Measurements from ENCODE around the gene CRIM1.
A peak's percentile ranks its signal among the peaks of the same experiment; 100 is the strongest.

Gene CRIM1

GRCh38 chr2:36406296-36406695 is 50.7 kb downstream of the CRIM1 start:
- Histone ChIP-seq H2BK15ac (ENCODE audit: low read length) (no peak overlapping the region), H3K4me3 (ENCODE audit: low read length in 2 of 2) (no peak overlapping the region), H3K79me1 (ENCODE audit: low read depth, low read length) (no peaks in the 10 kb centered on the region), H3K4ac (ENCODE audit: low read length) (no peak overlapping the region), H3K18ac (ENCODE audit: low read length) (no peak overlapping the region), H3K23ac (ENCODE audit: low read depth, low read length, poor library complexity) (no peak overlapping the region), H3K9ac (ENCODE audit: low read depth, low read length, poor library complexity) (no peak overlapping the region), H3K9me3 (replicated peaks in 1 of 2; ENCODE audit: control insufficient read depth in 2 of 2, insufficient read depth in 1 of 2, low read depth in 1 of 2, low read length in 2 of 2) (no peaks in the 10 kb centered on the region), H3K4me2 (ENCODE audit: insufficient read depth, low read length, poor library complexity, severe bottlenecking) (no peak overlapping the region), H3K27me3 (ENCODE audit: control insufficient read depth in 3 of 3, insufficient read depth in 3 of 3, low read depth in 1 of 3, low read length in 3 of 3) (no peaks in the 10 kb centered on the region), H3K14ac (ENCODE audit: low read length) (no peak overlapping the region), H3K4me1 (ENCODE audit: control insufficient read depth in 2 of 2, insufficient read depth in 1 of 2, low read depth in 1 of 2, low read length in 2 of 2) (peaks cover 0 to 8% of the 10 kb centered on the region in 2 donors), H2AFZ (ENCODE audit: low read length) (no peak overlapping the region), H2BK12ac (ENCODE audit: low read length) (no peak overlapping the region), H4K8ac (ENCODE audit: low read depth, low read length) (no peak overlapping the region), H2BK120ac (ENCODE audit: low read depth, low read length) (no peak overlapping the region), H4K91ac (ENCODE audit: low read depth, low read length, poor library complexity) (no peak overlapping the region), H3K27ac (replicated peaks; ENCODE audit: low read length) (no peak overlapping the region), H3K36me3 (replicated peaks in 1 of 2; ENCODE audit: control insufficient read depth in 2 of 2, insufficient read depth in 2 of 2, low read length in 2 of 2) (no peaks in the 10 kb centered on the region), H2AK5ac (ENCODE audit: low read depth, low read length) (no peak overlapping the region), H2BK5ac (ENCODE audit: low read length) (no peak overlapping the region)
- no peak for DNase-seq (ENCODE audit: low spot score)
- no CpG with 5 or more reads among the region's 3 CpGs for WGBS, 2 donors (ENCODE audit: extremely low coverage in 2 of 2, insufficient read length in 2 of 2, insufficient replicate concordance in 1 of 2)

- WGBS, 2 donors (ENCODE audit: extremely low coverage in 2 of 2, insufficient read length in 2 of 2, insufficient replicate concordance in 1 of 2) = no CpG with 5 or more reads among the region's 4 CpGs
- Histone ChIP-seq H2AK5ac (ENCODE audit: low read depth, low read length) (no peak overlapping the region), H2BK12ac (ENCODE audit: low read length) (no peak overlapping the region), H2AFZ (ENCODE audit: low read length) (no peak overlapping the region), H3K4me3 (ENCODE audit: low read length in 2 of 2) (no peak overlapping the region), H4K8ac (ENCODE audit: low read depth, low read length) (no peak overlapping the region), H4K91ac (ENCODE audit: low read depth, low read length, poor library complexity) (no peak overlapping the region), H3K36me3 (replicated peaks in 1 of 2; ENCODE audit: control insufficient read depth in 2 of 2, insufficient read depth in 2 of 2, low read length in 2 of 2) (no peaks in the 10 kb centered on the region), H3K79me1 (ENCODE audit: low read depth, low read length) (no peaks in the 10 kb centered on the region), H2BK120ac (ENCODE audit: low read depth, low read length) (no peak overlapping the region), H3K18ac (ENCODE audit: low read length) (no peak overlapping the region), H2BK15ac (ENCODE audit: low read length) (no peak overlapping the region), H3K9ac (ENCODE audit: low read depth, low read length, poor library complexity) (no peak overlapping the region), H2BK5ac (ENCODE audit: low read length) (no peak overlapping the region), H3K9me3 (replicated peaks in 1 of 2; ENCODE audit: control insufficient read depth in 2 of 2, insufficient read depth in 1 of 2, low read depth in 1 of 2, low read length in 2 of 2) (no peaks in the 10 kb centered on the region), H3K27ac (replicated peaks; ENCODE audit: low read length) (no peak overlapping the region), H3K23ac (ENCODE audit: low read depth, low read length, poor library complexity) (no peak overlapping the region), H3K4ac (ENCODE audit: low read length) (no peak overlapping the region), H3K14ac (ENCODE audit: low read length) (no peak overlapping the region), H3K27me3 (ENCODE audit: control insufficient read depth in 3 of 3, insufficient read depth in 3 of 3, low read depth in 1 of 3, low read length in 3 of 3) (no peaks in the 10 kb centered on the region), H3K4me2 (ENCODE audit: insufficient read depth, low read length, poor library complexity, severe bottlenecking) (no peak overlapping the region), H3K4me1 (ENCODE audit: control insufficient read depth in 2 of 2, insufficient read depth in 1 of 2, low read depth in 1 of 2, low read length in 2 of 2) (peaks cover 0 to 8% of the 10 kb centered on the region in 2 donors)
- DNase-seq (ENCODE audit: low spot score) = no peak
Measured at GRCh38 chr2:36407413-36407812, 51.8 kb downstream of the CRIM1 start.

- no peak overlapping the region for H2BK120ac ChIP-seq (ENCODE audit: low read depth, low read length)
- no peaks in the 10 kb centered on the region for H3K9me3 ChIP-seq (replicated peaks in 1 of 2; ENCODE audit: control insufficient read depth in 2 of 2, insufficient read depth in 1 of 2, low read depth in 1 of 2, low read length in 2 of 2)
- no peak overlapping the region for H2BK5ac ChIP-seq (ENCODE audit: low read length)
- no peak overlapping the region for H3K14ac ChIP-seq (ENCODE audit: low read length)
- no CpG with 5 or more reads among the region's 10 CpGs for WGBS, 2 donors (ENCODE audit: extremely low coverage in 2 of 2, insufficient read length in 2 of 2, insufficient replicate concordance in 1 of 2)
- no peaks in the 10 kb centered on the region for H3K36me3 ChIP-seq (replicated peaks in 1 of 2; ENCODE audit: control insufficient read depth in 2 of 2, insufficient read depth in 2 of 2, low read length in 2 of 2)
- H3K4me2 ChIP-seq (ENCODE audit: insufficient read depth, low read length, poor library complexity, severe bottlenecking) = no peak overlapping the region
- no peak overlapping the region for H2AK5ac ChIP-seq (ENCODE audit: low read depth, low read length)
- H4K91ac ChIP-seq (ENCODE audit: low read depth, low read length, poor library complexity) = no peak overlapping the region
- peak overlapping the region; percentile 68 for H3K18ac ChIP-seq (ENCODE audit: low read length)
- no peak overlapping the region for H3K4ac ChIP-seq (ENCODE audit: low read length)
- no peak overlapping the region for H3K23ac ChIP-seq (ENCODE audit: low read depth, low read length, poor library complexity)
- H3K27me3 ChIP-seq (ENCODE audit: control insufficient read depth in 3 of 3, insufficient read depth in 3 of 3, low read depth in 1 of 3, low read length in 3 of 3) = no peaks in the 10 kb centered on the region
- no peak overlapping the region for H2BK15ac ChIP-seq (ENCODE audit: low read length)
- no peak overlapping the region for H2BK12ac ChIP-seq (ENCODE audit: low read length)
- H3K4me3 ChIP-seq (ENCODE audit: low read length in 2 of 2) = no peak overlapping the region
- peaks cover 0 to 8% of the 10 kb centered on the region in 2 donors for H3K4me1 ChIP-seq (ENCODE audit: control insufficient read depth in 2 of 2, insufficient read depth in 1 of 2, low read depth in 1 of 2, low read length in 2 of 2)
- peak; percentile 39 for DNase-seq (ENCODE audit: low spot score)
- H2AFZ ChIP-seq (ENCODE audit: low read length) = no peak overlapping the region
- H3K9ac ChIP-seq (ENCODE audit: low read depth, low read length, poor library complexity) = no peak overlapping the region
- H3K27ac ChIP-seq (replicated peaks; ENCODE audit: low read length) = peak overlapping the region; percentile 20
- no peaks in the 10 kb centered on the region for H3K79me1 ChIP-seq (ENCODE audit: low read depth, low read length)
- no peak overlapping the region for H4K8ac ChIP-seq (ENCODE audit: low read depth, low read length)
Measured at GRCh38 chr2:36408198-36408703, 52.7 kb downstream of the CRIM1 start.

- no peak overlapping the region for H3K18ac ChIP-seq (ENCODE audit: low read length)
- H3K9me3 ChIP-seq (replicated peaks in 1 of 2; ENCODE audit: control insufficient read depth in 2 of 2, insufficient read depth in 1 of 2, low read depth in 1 of 2, low read length in 2 of 2) = no peaks in the 10 kb centered on the region
- H4K8ac ChIP-seq (ENCODE audit: low read depth, low read length) = no peak overlapping the region
- DNase-seq (ENCODE audit: low spot score) = no peak
- no CpG with 5 or more reads among the region's 2 CpGs for WGBS, 2 donors (ENCODE audit: extremely low coverage in 2 of 2, insufficient read length in 2 of 2, insufficient replicate concordance in 1 of 2)
- H3K4me2 ChIP-seq (ENCODE audit: insufficient read depth, low read length, poor library complexity, severe bottlenecking) = no peak overlapping the region
- no peak overlapping the region for H2BK120ac ChIP-seq (ENCODE audit: low read depth, low read length)
- no peak overlapping the region for H3K27ac ChIP-seq (replicated peaks; ENCODE audit: low read length)
- no peak overlapping the region for H3K14ac ChIP-seq (ENCODE audit: low read length)
- H3K79me1 ChIP-seq (ENCODE audit: low read depth, low read length) = no peaks in the 10 kb centered on the region
- no peak overlapping the region for H4K91ac ChIP-seq (ENCODE audit: low read depth, low read length, poor library complexity)
- no peak overlapping the region for H3K4me3 ChIP-seq (ENCODE audit: low read length in 2 of 2)
- H3K27me3 ChIP-seq (ENCODE audit: control insufficient read depth in 3 of 3, insufficient read depth in 3 of 3, low read depth in 1 of 3, low read length in 3 of 3) = no peaks in the 10 kb centered on the region
- peaks cover 0 to 8% of the 10 kb centered on the region in 2 donors for H3K4me1 ChIP-seq (ENCODE audit: control insufficient read depth in 2 of 2, insufficient read depth in 1 of 2, low read depth in 1 of 2, low read length in 2 of 2)
- H2BK15ac ChIP-seq (ENCODE audit: low read length) = no peak overlapping the region
- no peak overlapping the region for H3K4ac ChIP-seq (ENCODE audit: low read length)
- no peaks in the 10 kb centered on the region for H3K36me3 ChIP-seq (replicated peaks in 1 of 2; ENCODE audit: control insufficient read depth in 2 of 2, insufficient read depth in 2 of 2, low read length in 2 of 2)
- no peak overlapping the region for H3K23ac ChIP-seq (ENCODE audit: low read depth, low read length, poor library complexity)
- no peak overlapping the region for H3K9ac ChIP-seq (ENCODE audit: low read depth, low read length, poor library complexity)
- H2AFZ ChIP-seq (ENCODE audit: low read length) = no peak overlapping the region
- H2BK12ac ChIP-seq (ENCODE audit: low read length) = no peak overlapping the region
- H2AK5ac ChIP-seq (ENCODE audit: low read depth, low read length) = no peak overlapping the region
- H2BK5ac ChIP-seq (ENCODE audit: low read length) = no peak overlapping the region
Measured at GRCh38 chr2:36409335-36409734, 53.8 kb downstream of the CRIM1 start.
